GM10847 (cell line): ENCODE results near the gene KIF26A.

ENCODE experiments used
- POLR2A ChIP-seq: IDR thresholded peaks from 2 replicates; pipeline ENCODE4 v1.6.1; 2011; ENCODE audit not compliant: insufficient read length; ENCODE audit errors: extremely low read depth

Gene KIF26A

DNA sequence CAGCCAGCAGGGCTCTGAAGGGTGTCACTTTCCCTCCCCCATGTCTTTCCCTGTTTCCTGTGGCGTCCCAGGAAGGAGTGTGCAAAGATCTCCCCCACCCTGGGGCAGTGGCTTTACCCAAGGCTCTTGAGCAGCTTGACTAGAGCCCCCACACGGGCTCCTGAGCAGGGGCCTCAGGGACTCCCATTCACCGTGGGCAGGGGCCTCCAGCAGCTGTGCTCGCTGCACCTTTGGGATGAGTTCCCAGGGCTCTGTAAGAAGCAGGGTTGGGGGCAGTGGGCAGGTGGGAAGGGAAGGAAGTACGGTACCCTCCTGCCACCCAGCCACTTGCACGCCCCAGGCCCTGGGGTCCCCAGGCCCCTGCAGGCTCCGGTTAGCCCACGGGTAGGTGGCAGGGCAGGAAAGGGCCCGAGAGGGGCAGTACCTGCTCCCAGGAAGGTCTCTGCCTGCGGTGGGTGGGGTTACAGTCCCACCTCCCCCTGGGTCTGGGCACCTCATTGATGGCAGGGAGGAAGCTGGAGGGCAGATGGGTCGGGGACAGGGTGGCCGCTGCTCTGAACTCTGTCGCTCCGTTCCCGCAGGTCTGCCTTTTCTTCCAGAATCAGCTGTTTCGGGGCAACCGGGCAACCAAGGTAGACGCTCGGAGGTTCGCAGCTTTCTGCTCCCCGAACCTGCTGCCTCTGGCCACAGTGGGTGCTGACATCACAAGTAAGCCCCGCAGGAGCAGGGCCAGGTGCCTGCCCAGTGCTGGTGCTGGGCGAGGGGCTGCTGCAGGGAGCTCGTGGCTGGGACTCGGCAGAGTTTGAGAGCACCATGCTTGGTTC, 39.9 kb upstream of the KIF26A start:
- no peak for TF ChIP-seq POLR2A

DNA sequence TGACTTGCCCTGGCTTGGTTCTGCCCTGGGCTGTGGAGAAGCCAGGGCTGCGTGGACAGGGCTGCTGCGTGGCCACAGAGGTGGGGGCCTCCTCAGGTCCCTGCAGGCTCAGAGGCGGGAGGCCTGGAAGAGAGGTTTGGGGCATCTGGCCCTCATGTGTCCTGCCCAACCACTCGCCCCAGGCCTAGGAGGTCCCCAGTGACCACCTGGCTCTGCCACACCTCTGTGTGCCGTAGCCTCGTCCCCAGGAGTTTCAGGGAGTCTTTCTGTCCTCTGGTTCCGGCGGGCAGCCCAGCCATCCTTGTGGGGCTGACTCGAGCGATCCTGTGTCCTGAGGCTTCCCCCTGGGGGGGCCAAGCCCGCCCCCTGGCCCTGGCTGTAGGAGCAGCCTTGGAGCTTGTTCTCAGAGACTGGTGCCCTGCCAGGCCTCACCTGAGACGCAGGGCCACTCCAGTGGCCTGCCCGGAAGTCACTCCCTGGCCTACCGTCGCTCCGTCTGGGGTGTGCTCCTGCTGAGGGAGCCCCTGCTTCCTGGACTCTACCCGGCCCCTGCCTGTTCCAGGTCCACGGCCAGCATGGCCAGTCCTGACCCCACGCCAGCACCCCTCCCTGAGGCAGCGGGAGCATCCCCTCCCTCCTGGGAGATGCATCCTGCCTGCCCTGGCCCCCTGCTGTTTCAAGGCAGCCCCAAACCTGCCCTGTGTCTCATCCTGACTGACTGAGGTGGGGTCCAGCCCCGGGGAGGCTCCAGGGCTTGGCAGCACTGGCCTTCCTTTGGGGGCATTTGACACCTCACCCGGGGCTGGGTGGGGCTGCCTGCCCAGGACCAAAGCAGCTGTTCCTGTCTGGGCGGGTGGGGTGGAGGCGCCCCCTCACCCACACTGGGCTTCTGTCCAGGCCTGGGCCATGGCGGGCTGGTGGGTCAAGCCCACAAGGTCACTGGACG, 39.0 kb upstream of the KIF26A start:
- TF ChIP-seq POLR2A = no peak

DNA sequence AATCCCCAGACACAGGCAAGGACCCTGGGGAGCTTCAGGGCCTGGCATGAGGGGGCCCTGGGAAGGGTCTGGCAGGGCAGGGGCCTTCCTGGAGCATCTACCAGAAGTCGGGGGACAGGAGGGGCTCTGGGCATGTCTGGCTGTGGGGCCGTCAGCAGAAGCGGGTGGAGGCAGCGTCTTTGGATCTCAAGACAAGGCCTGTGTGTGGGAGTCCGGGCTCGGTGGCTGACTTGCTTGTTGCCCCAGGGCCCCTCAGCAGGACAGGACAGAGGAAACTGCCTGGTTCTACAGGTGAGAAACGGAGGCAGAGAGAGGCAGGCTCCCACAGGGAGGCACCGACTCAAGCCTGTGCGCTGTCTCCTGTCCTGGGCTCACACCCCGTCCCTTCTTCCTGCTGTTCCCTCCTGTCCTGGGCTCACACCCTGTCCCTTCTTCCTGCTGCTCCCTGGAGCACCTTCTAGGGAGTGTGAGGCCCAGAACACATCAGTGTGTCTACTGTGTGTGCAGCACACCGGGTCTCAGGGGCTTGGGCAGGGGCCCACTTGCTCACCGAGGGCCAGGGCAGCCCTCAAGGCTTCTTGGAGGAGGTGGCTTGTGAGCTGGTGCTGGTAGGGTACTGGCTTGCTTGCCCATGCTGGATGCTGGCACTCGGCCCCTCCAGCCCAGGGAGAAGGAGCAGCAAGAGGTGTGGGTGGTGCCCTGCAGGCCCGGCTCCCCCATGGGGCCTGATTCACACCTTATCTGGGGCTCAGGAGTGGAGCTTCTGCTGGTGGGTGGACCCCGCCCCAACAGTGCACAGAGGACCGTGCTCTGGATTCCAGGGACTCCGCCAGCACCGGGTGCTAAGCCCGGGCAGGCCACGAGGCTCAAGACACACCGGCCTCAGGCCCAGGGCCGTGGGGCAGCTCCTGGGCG, 38.0 kb upstream of the KIF26A start:
- TF ChIP-seq POLR2A = no peak

DNA sequence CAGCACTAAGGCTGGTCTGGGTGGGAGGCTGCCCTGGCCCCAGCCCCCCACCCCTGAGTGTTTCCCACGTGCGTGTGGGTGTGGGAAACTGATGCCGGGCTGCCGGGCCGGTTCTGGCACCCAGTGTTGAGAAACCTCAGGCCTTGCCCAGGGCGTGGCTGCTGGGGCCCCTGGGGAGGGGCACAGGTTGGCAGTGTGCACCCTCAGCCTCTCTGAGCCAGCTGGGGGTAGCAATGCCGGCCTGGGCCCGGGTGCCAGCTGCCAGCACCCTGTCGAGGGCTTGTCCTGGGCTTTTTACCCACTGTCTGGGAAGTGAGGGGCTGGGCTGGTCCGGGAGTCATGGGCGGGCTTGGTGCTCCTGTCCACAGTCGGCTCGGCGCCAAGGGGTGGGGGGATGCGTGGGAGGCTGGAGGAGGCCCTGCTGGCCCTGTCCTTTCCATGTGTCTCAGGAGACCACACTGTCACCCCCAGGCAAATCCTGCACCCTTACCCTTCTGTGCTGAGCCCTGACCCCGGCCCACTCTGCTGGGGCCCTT, 37.2 kb upstream of the KIF26A start:
- TF ChIP-seq POLR2A = no peak

DNA sequence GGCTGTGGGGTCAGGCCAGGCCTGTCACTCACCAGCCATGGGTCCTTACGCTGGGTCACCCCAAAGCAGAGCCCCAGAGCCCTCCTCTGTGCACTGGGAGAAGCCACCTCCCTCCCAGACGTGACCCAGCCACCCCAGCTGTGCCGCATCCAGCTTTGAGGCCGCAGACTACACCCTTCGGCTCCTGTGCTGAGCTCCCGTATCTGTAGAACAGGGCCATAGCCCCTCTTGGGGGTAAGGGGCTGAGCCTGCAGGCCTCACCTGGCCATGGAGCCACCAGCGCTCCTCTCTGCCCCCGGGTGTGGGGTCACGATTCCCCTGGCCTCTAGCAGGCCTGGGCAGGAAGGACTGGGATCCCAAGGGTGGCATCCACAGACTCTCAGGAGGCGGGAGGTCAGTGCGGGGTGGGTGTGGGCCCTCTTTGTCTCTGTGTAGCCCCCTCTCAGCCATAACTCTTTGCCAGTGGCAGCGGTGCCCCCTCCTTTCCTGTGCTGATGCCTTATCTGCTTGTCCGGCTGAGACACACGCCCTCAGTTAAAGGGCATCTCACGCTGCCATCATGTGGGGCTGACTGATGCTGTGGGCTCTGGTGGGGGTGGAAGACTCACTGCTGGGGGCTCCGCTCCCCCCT, 36.6 kb upstream of the KIF26A start:
- no peak for TF ChIP-seq POLR2A

DNA sequence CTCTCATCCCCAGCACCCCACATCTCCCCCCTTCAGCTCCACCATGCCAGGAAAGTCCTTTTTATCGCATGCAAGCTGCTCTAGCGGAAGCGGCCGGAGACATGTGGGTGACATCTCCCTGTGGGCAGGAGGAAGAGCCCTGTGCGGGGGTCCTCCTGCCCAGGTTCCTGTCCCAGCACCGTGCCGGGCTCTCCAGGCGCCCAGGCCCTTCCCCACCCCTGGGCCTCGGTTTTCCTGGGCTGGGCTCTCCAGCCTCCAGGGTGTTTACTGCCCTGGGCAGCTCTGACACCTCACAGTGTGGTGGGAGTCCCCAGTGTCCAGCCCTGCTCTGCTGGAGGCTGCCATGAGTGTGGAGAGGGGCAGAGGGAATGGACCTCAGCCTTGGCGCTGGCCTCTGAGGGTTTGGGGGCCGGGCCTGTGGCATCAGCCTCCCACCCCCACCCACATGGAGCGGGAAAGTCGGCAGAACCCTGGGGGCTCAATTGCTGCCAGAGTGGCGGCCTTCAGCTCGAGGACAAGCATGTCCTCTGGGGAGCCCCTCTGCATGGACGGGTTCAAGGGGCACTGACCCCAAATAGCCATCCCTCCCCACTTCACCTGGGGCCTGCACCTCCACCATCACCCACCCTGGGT, 36.0 kb upstream of the KIF26A start:
- TF ChIP-seq POLR2A = no peak

DNA sequence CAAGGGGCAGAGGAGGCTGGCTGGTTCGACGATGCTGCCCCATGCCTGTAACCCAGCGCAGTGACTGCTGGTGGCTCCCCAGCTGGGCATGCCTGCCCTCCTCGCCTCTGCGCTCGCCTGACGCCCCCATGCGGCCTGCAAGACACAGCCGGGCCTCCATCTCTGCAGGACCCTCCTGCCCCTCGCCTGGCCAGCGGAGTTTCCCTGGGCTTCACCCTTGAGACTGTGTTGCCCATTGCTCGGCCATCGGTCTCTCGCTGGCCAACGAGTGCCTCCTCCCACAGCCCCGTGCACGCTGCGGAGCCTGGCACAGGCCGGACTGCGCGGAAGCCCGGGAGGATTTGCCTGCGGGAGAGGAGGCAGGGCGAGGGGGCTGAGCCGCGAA, 35.3 kb upstream of the KIF26A start:
- no peak for TF ChIP-seq POLR2A

DNA sequence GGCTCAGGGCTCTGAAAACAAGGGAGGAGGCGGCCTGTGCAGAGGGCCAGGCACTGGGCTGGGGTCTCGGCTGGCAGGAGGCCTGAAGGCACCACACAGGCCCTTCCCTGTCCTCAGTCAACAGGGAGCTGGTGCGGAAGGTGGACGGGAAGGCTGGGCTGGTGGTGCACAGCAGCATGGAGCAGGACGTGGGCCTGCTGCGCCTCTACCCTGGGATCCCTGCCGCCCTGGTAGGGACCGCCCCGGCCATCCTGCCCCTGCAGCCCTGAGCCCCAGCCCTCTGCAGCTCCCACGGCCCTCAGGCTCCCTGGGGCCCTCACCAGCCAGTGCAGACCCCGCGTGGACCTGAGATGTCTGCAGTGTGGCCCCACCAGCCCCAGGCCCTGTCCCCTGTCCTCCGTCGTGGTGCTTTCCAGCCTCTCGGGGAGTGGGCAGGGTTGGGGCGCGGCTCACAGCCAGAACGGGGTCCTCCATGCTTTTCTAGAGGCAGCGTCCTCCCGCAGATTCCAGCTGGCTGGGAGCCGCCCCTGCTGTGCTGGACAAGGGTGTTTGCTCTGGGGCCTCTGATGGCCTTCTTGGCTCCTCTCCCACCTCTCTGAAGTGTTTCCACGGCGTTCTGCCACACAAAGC, 34.8 kb upstream of the KIF26A start:
- TF ChIP-seq POLR2A = no peak

DNA sequence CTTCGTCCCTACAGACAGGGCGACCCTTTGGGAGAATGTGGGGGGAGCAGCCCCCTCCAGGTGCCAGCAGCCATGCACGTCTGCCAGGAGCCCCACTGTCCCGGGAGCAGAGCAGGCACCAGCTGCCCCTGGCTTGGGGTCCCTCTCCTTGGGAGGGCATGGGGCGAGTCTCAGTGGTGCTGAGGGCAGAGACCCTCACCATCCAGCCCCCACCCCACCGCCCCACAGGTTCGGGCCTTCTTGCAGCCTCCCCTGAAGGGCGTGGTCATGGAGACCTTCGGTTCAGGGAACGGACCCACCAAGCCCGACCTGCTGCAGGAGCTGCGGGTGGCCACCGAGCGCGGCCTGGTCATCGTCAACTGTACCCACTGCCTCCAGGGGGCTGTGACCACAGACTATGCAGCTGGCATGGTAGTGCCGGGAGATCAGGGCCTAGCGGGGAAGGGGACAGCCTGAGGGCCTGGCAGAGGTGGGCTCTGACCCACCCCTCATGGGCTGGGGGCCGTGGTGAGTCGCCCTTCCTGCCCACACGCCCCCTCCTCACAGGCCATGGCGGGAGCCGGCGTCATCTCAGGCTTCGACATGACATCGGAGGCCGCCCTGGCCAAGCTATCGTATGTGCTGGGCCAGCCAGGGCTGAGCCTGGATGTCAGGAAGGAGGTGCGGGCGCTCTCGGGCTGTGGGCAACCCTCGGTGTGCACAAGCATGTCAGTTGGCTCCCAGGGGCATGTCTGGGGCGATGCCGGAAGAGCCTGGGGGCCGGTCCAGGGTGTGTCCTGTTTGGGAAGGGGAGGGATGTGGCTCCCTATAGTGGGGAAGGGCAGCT, 34.1 kb upstream of the KIF26A start:
- TF ChIP-seq POLR2A = no peak

DNA sequence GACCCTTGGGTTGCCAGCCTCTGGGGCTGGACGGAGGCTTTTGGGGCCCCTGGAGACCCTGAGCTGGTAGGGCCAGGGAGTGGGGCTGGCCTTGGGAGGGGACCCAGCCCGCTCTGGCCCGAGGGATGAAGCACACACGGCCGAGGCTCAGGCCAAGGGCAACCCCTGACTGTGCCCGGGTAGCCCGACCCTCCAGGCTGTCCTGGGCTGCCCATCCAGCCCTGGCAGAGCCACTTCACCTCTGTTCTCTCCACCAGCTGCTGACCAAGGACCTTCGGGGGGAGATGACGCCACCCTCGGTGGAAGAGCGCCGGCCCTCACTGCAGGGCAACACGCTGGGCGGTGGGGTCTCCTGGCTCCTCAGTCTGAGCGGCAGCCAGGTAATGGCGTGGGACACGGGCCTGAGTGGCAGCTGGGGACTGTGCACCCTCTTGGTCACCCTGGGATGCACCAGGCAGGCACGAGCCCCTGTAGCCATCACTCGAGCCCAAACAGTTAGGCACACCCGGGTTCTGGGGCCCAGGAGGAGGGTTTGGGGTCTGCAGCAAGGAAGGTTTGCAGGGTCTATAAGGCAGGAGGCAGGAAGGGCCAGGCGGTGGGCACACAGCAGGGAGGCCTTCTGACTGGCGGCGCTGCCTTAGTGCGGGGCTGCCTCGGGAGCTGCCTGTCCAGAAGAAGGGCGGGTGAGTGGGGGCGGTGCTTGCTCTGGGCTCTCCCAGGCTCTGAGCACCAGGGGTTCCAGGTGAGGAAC, 33.1 kb upstream of the KIF26A start:
- TF ChIP-seq POLR2A = no peak

DNA sequence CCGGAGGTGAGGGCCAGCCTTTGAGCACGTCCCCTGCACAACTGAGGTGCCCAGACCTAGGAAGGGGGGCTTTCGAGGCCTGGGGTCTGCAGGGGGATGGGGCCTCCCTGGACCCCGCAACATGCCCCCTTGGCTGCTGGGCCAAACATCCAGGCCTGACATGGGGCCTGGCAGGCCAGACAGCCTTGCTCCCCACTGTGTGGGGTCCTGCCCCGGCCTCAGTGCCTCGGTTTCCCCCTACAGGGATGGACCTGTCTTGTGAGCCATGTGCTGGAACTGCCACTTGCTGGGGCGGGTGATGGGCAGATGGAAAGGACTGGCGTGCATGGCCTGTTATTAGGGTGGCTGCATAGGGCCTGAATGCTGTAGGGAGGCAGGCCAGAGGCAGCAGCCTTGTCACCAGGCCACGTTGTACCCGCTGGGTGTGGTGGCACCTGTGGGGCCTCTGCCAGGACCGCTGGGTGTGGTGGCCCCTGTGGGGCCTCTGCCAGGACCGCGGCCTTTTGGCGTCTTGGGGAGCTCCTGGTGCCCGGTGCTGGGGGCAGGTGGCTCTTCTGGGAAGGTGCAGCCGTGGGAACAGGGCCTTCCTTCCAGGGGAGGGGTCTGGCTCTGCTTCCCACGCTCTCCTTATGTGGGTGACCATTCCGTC, 32.4 kb upstream of the KIF26A start:
- TF ChIP-seq POLR2A = no peak
